Neural progenitor cell (in vitro differentiated cells): Measurements from ENCODE around the gene NAPA. TPM values are rescaled to one million over a fixed set of nuclear protein-coding genes. Genes with fewer than 3 reads are reported as not detected.
A peak's percentile ranks its signal among the peaks of the same experiment; 100 is the strongest.

Experiments
- DNase-seq: peaks from one replicate; pipeline ENCODE4 v3.0.0-alpha.2; 2016; ENCODE audit warnings: low spot score
- H2AFZ ChIP-seq: fragments of 200-600 bp; sonication (generic); replicated peaks from 2 replicates; pipeline ENCODE4 v1.6.1; 2016; ENCODE audit warnings: antibody characterized with exemption
- H3F3A ChIP-seq: fragments of 200-600 bp; sonication (generic); 2 replicates; pipeline ENCODE4 v1.6.1; 2016; ENCODE audit warnings: antibody characterized with exemption, low read depth
- H3K27ac ChIP-seq: fragments of 200-600 bp; sonication (generic); 2 replicates; pipeline ENCODE4 v1.5.1; 2016; ENCODE audit warnings: mild to moderate bottlenecking
- H3K27me3 ChIP-seq: fragments of 200-600 bp; sonication (generic); 2 replicates; pipeline ENCODE4 v1.6.1; 2016; ENCODE audit warnings: mild to moderate bottlenecking, moderate library complexity
- H3K36me3 ChIP-seq: fragments of 200-600 bp; sonication (generic); 2 replicates; pipeline ENCODE4 v1.5.1; 2016
- H3K4me1 ChIP-seq: fragments of 200-600 bp; sonication (generic); 2 replicates; pipeline ENCODE4 v1.6.1; 2016; ENCODE audit warnings: mixed run types
- H3K4me2 ChIP-seq: fragments of 200-600 bp; sonication (generic); 2 replicates; pipeline ENCODE4 v1.6.1; 2016
- H3K4me3 ChIP-seq: fragments of 200-600 bp; sonication (generic); 2 replicates; pipeline ENCODE4 v1.5.1; 2016
- H3K79me2 ChIP-seq: fragments of 200-600 bp; sonication (generic); 2 replicates; pipeline ENCODE4 v1.6.1; 2016; ENCODE audit warnings: low read depth
- H3K9ac ChIP-seq: fragments of 200-600 bp; sonication (generic); 2 replicates; pipeline ENCODE4 v1.6.1; 2016
- H3K9me3 ChIP-seq: fragments of 200-600 bp; sonication (generic); 2 replicates; pipeline ENCODE4 v1.5.1; 2016; ENCODE audit warnings: low read depth
- H4K20me1 ChIP-seq: fragments of 200-600 bp; sonication (generic); 2 replicates; pipeline ENCODE4 v1.6.1; 2016; ENCODE audit warnings: low read depth
- H3K27ac Mint-ChIP-seq: 3 replicates; pipeline ENCODE4 v1.8.0; 2021; ENCODE audit warnings: mixed read lengths
- H3K27me3 Mint-ChIP-seq: 2 replicates; pipeline ENCODE4 v1.8.0; 2022; ENCODE audit warnings: low read depth, mild to moderate bottlenecking, inconsistent platforms, moderate library complexity, mixed read lengths; ENCODE audit not compliant: insufficient read depth
- H3K36me3 Mint-ChIP-seq: 3 replicates; pipeline ENCODE4 v1.8.0; 2021; ENCODE audit warnings: mixed read lengths
- H3K4me1 Mint-ChIP-seq: 3 replicates; pipeline ENCODE4 v1.8.0; 2021; ENCODE audit warnings: mixed read lengths
- H3K4me3 Mint-ChIP-seq: 3 replicates; pipeline ENCODE4 v1.8.0; 2021; ENCODE audit warnings: mild to moderate bottlenecking, moderate library complexity, mixed read lengths
- H3K9me3 Mint-ChIP-seq: 3 replicates; pipeline ENCODE4 v1.8.0; 2020; ENCODE audit warnings: mixed read lengths
- CTCF ChIP-seq: fragments of 200-600 bp; sonication (generic); IDR thresholded peaks from 2 replicates; pipeline ENCODE4 v1.5.1; 2017; ENCODE audit warnings: antibody characterized with exemption, mild to moderate bottlenecking
- EZH2 ChIP-seq: fragments of 200-600 bp; sonication (generic); IDR thresholded peaks from 2 replicates; pipeline ENCODE4 v1.6.1; 2017; ENCODE audit warnings: antibody characterized with exemption, mild to moderate bottlenecking, moderate library complexity
- EZH2phosphoT487 ChIP-seq: fragments of 200-600 bp; sonication (generic); IDR thresholded peaks from 2 replicates; pipeline ENCODE4 v1.6.1; 2017; ENCODE audit warnings: antibody characterized with exemption
- total RNA-seq: library from RNA; depleted of rRNA; stranded (reverse); fragments of >200 nt; gene quantifications from 2 replicates; pipeline ENCODE4 v1.2.3, GENCODE V29; 2015; ENCODE audit warnings: low replicate concordance

Gene NAPA
- total RNA-seq, 1 donor from 2014 or later: 30.2 TPM

DNA sequence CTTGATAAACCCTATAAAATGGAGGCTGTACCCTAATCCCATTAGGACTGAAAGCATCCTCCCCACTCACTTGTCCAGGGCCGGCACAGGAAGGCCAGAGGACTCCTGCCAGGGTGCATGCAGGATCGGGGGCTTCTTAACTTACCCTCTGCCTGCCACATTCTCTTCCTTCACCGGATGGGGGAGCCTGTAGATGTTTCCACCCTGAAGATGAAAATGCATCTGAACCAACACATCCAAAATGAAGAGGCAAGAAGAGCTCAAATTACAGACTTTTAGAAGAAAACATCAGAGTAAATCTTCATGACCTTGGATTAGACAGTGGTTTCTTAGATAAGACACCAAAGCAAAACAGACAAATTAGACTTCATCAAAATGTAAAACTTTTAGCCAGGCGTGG lies 25.9 kb upstream of the NAPA start:
- H3K9me3 Mint-ChIP-seq: no peaks in the 10 kb centered on the region

DNA sequence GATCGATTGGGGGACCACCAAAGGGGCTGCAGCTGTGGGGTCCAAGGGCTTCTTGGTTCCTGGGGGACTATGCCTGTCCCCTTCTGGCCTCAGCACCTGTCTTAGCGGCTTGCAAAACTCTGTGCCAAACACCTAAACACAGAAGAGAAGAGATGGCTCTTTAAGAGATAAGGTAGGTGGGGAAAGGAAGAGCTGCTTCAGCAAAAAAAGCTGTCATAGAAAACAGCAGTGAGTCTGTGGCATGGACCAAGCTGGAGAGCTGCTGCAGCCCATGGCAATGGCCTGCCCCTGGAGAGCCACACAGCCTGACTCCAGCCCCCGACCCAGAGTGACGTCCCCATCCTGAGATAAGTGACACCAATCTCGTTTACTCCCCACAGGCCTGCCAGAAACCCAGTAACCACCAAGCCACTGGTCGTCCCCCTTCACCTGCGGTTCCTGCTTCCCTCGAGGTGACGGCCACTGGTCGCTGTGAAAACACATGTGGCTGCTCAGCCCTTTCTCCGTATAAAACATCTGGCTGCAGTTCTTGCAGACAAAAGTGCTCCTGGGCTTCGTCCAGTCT lies 25.0 kb upstream of the NAPA start:
- Mint-ChIP-seq H3K4me3 (no peak overlapping the region), H3K36me3 (no peaks in the 10 kb centered on the region), H3K4me1 (peaks cover 4% of the 10 kb centered on the region), H3K9me3 (no peaks in the 10 kb centered on the region), H3K27ac (no peak overlapping the region), H3K27me3 (peaks cover 3% of the 10 kb centered on the region)
- Histone ChIP-seq H2AFZ (no peak overlapping the region), H3K4me1 (no peaks in the 10 kb centered on the region), H3K27ac (no peak overlapping the region), H4K20me1 (no peaks in the 10 kb centered on the region), H3K36me3 (no peaks in the 10 kb centered on the region), H3K4me2 (no peak overlapping the region), H3K79me2 (no peaks in the 10 kb centered on the region), H3F3A (no peaks in the 10 kb centered on the region), H3K9me3 (no peaks in the 10 kb centered on the region), H3K27me3 (no peaks in the 10 kb centered on the region), H3K4me3 (no peak overlapping the region), H3K9ac (no peak overlapping the region)
- DNase-seq: no peak
- TF ChIP-seq CTCF: no peak
- TF ChIP-seq EZH2: no peak

More for the DNA sequence above, 25.9 kb upstream of the NAPA start:
- no peak overlapping the region for H3K27ac ChIP-seq
- Mint-ChIP-seq H3K27ac (no peak overlapping the region), H3K36me3 (no peaks in the 10 kb centered on the region), H3K27me3 (peaks cover 3% of the 10 kb centered on the region), H3K4me3 (no peak overlapping the region), H3K4me1 (peaks cover 4% of the 10 kb centered on the region)
- H3K4me1 ChIP-seq: no peaks in the 10 kb centered on the region
- H3K4me2 ChIP-seq: no peak overlapping the region
- no peak overlapping the region for H3K4me3 ChIP-seq
- no peak overlapping the region for H2AFZ ChIP-seq
- no peaks in the 10 kb centered on the region for H3K79me2 ChIP-seq
- no peaks in the 10 kb centered on the region for H3K9me3 ChIP-seq
- no peaks in the 10 kb centered on the region for H4K20me1 ChIP-seq
- peak; percentile 48 for TF ChIP-seq CTCF
- no peak for TF ChIP-seq EZH2phosphoT487
- peak; percentile 59 for DNase-seq
- no peaks in the 10 kb centered on the region for H3F3A ChIP-seq
- H3K9ac ChIP-seq: no peak overlapping the region
- no peaks in the 10 kb centered on the region for H3K27me3 ChIP-seq
- no peaks in the 10 kb centered on the region for H3K36me3 ChIP-seq

- no peaks in the 10 kb centered on the region for H3F3A ChIP-seq
- Mint-ChIP-seq H3K4me3 (no peak overlapping the region), H3K27ac (peak overlapping the region; percentile 76), H3K36me3 (no peaks in the 10 kb centered on the region), H3K9me3 (no peaks in the 10 kb centered on the region), H3K4me1 (peaks cover 4% of the 10 kb centered on the region), H3K27me3 (peaks cover 4% of the 10 kb centered on the region)
- H3K4me2 ChIP-seq: no peak overlapping the region
- DNase-seq: no peak
- H3K9me3 ChIP-seq: no peaks in the 10 kb centered on the region
- H4K20me1 ChIP-seq: no peaks in the 10 kb centered on the region
- H3K4me3 ChIP-seq: no peak overlapping the region
- no peaks in the 10 kb centered on the region for H3K79me2 ChIP-seq
- no peaks in the 10 kb centered on the region for H3K4me1 ChIP-seq
- no peaks in the 10 kb centered on the region for H3K27me3 ChIP-seq
- no peak overlapping the region for H3K9ac ChIP-seq
- H2AFZ ChIP-seq: no peak overlapping the region
- no peaks in the 10 kb centered on the region for H3K36me3 ChIP-seq
- TF ChIP-seq EZH2phosphoT487 (no peak), EZH2 (no peak), CTCF (no peak)
- H3K27ac ChIP-seq: no peak overlapping the region
These were observed 23.9 kb upstream of the NAPA start for GRCh38 chr19:47538812-47539211.
